Right lobe of liver (tissue), 4 donors: ENCODE measurements around the gene POLN.

ENCODE experiments used
- CTCF ChIP-seq, 4 donors: fragments of 200-600 bp in 3 of 4; fragments of 450-650 bp in 1 of 4; IDR thresholded peaks; one replicate each; pipeline versions ENCODE4 v1.5.1 to v1.8.0; 2016 to 2022; ENCODE audit warnings: antibody characterized with exemption in 4 of 4, mild to moderate bottlenecking in 2 of 4
- POLR2A ChIP-seq: fragments of 450-650 bp; IDR thresholded peaks from one replicate; pipeline ENCODE4 v1.6.1; 2017; ENCODE audit warnings: antibody characterized with exemption, mild to moderate bottlenecking
- donor health status: DM: no; HTN: no; CAD: no.
- donor health status: DM: no; HTN: no; CAD: no.
- donor health status: DM: no; HTN: yes; CAD: no.

GRCh38 chr4:2220016-2220630 lies 21.8 kb downstream of the POLN start:
- TF ChIP-seq POLR2A (no peak), CTCF (IDR thresholded peaks at IDR 0.05) (peak; percentile 76 to 84 (median 82))
